HS-5 (cell line): Measurements from ENCODE around the gene AK8.

Experiments
- DNase-seq: peaks from one replicate; pipeline ENCODE4 v3.0.0-alpha.2; 2012; ENCODE audit warnings: low read depth

The AK8 gene

DNA sequence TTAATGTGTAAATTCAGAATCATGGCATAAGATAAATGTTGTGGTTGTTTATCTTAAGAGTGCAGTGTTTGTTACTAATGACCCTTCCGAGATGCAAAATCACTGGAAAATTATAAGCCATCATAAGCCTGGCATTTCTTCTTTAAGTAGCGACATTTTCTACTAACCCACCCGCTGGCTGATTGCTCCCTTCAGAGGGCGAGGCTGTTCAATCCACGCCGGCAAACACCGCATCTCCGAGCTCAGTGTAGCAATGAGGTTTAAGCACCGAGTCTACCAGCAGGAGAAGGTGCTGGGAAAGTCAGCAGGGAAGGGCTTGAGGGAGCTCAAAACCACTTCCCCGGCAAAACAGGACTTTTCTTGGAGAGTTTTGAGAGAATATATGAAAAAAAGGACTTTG, 52.7 kb downstream of the AK8 start:
- no peak for DNase-seq

DNA sequence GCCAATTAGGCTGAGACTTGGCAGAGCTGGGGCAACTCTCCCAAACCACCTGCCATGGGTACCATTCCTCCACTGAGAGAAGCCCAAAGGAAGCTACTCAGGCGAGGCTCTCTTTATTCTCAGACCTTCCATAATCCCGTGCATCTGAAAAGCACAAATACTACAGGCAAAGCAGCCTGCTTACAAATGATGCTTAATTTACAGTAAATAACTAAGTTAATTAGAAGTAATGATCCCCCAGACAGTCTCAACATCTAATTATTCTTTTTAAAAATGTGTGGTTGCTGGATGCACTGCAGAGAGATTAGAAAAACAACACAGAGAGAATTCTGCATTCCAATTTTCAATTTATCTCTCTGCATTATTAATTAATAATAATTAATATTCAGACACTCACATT, 53.1 kb downstream of the AK8 start:
- DNase-seq: no peak

DNA sequence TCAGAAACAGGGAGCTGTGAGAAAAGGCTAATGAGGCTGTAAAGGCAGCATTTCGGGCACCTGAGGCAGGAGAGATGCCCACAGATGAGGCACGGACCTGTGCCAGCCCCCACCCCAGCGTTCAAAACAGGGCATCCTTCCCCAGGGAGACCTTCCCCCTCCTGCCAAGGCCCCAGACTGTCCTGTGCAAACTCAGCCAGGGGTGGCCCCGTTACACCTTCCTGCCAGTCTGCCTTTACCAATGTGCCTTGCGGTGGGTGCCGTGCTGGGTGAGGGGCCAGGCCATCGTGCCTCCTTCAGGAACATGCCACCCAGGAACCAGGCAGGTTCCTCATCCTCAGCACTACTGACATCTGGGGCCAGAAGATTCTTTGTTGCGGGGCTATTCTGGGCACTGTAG, 53.9 kb downstream of the AK8 start:
- no peak for DNase-seq

DNA sequence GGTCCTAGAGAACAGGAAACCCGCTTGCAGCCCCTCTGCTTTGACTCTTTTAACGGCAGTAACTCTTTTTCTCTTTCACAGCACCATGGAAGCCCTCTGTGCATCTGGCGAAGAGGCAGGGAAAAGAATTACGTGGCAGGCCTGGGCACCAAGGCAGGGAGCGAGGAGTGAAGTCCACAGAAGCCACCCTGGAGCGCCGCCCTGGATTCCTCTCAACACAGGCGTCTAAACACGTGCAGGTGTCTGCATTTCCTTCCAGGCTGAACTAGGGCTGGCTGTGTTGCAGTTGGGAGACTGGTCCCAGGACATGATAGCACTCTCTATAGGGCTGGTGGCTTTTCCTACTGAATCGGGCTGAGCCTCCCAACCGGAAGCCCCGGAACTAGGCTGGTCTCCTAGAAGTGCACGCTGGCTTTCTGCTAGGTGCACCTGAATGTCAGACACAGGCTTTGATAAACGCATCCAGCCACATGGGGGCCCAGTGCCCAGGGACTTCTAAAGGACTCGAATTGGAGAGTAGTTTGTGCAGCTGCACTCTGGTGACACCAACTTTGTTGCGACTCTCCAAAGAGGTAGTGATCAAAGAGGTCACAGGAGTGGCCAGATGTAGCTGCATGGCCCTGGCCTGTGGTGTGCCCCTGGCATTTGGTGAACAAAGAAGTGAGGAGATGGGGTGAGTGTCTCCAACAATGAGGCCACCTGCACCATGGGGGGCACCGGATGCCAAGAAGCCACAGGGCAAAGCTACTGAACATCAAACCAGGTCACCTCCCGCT, 54.5 kb downstream of the AK8 start:
- DNase-seq: no peak

DNA sequence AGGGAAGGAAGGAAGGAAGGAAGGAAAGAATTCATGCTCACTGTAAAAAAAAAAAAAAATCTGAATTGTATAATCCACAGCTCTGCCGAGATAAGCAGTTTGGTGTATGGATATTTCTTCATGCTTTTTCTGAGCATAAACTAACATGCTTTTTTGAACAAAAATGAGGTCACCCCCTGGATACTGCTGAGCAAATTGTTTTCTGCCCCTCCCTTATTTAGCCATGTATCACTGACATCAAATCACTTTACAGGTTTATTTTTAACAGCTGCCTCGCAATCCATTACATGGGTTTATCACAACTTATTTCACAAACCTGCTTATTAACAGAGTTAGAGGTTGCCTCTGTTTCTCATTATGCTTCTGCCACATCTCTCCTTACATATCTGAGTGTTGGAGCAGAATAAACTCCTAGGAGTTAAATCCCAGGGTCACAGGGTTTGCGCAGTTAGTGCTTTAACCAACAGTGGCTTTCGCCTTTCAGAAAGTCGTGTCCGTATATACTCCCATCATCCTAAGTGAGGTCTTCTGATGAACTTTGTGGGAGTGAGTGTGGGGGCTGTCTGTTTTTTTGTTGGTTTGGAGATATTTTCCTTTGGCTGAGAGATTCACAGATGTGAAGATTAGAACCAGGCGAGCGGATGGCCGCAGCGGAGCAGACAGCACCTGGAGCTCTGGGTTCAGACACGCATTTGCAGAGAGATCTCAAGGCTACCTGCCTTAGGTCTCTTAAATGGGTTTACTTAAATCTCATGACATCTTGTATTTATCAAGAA, 57.7 kb downstream of the AK8 start:
- DNase-seq: no peak

DNA sequence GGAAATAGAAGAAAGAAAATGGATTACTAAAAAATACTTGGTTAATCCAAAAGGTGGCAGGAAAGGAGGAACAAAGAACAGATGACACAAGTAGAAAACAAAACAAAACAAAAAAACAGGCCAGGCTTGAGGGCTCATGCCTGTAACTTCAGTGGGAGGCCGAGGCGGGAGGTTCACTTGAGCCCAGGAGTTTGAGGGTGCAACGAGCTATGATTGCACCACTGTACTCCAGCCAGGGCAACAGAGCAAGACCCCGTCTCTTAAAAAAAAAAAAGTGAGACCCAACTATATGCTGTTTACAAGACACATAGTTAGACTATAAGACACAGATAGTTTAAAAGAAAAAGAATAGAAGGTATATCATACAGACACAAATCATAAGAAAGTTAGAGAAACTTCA, 59.5 kb downstream of the AK8 start:
- no peak for DNase-seq

DNA sequence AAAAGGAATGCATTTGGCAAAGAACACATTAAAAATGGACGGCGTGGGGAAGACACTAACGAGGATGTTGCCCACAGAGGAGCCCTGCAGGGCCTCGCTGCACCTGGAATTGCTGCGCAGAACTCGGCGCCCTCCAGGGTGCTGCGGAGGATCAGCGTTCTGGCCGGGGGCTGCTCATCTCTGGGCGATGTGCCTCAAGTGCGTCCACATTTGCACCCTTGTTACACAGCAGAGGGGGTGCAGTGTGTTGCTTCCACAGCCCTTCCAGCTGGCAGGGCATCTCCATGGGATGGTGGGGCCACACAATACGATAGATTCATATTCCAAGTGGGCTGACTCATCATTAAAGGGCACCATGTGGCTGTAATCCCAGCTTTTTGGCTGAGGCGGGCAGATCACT, 63.1 kb downstream of the AK8 start:
- DNase-seq: no peak

DNA sequence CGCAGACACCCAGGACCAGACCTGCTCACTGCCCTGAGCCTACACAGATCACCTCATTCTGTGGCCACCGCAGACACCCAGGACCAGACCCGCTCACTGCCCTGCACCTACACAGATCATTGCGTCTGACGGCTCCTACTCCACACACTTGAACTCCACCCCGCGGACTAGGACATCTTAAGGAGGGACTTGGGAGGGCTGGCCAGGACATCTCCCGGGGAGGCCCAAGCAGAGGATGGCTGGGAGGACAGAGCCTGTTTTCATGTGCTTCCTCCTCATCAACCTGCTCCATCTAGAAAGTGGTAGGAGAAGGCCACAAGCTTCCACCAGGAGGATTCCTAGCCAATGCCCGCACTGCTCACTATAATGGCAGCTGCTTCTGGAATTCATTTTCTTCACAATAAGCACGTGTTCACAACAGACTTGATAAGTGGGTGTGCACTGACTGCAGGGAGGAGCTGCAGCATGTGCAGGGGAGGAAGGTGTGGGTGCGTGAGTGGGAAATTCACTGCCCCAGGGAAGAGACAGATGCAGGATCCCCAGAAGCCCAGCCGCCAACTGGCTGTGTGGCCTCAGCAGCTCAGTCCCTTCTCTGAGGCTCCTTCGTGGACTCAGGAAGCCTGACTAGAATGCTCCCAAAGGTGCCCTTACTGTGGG, 64.8 kb downstream of the AK8 start:
- DNase-seq: no peak

DNA sequence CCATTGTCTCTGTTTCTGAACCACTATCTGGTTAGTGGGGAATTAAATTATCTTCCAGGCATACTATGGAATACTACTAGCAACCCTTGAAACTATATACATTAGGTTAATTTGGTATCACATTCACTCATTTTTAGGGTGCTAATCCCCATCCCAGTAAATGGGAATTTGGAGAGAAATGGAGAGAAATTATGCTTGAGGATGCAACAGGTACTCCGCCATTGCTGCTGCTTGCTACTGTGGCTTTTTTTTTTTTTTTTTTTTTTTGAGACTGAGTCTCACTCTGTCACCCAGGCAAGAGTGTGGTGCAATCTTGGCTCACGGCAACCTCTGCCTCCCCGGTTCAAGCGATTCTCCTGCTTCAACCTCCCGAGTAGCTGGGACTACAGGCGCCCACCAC, 66.1 kb downstream of the AK8 start:
- DNase-seq: no peak

DNA sequence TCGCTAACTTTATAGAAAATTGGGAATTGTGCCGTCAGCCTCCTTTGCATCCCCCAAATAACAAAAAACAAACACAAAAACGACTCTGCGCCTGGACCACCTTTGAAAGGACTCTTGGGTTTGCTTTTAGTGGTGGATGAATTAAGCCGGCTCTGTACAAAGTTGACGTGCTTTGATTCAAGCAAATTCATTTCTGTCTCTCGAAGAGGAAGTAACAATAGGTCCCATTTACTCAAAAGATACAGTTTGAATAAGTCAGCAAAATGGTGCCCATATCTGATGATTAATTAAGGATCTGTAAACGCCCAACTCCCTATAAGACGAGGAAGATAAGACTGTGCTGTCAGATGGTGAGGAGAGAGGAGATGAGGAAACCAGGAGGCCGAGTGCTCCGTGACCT, 67.8 kb downstream of the AK8 start:
- DNase-seq: no peak

DNA sequence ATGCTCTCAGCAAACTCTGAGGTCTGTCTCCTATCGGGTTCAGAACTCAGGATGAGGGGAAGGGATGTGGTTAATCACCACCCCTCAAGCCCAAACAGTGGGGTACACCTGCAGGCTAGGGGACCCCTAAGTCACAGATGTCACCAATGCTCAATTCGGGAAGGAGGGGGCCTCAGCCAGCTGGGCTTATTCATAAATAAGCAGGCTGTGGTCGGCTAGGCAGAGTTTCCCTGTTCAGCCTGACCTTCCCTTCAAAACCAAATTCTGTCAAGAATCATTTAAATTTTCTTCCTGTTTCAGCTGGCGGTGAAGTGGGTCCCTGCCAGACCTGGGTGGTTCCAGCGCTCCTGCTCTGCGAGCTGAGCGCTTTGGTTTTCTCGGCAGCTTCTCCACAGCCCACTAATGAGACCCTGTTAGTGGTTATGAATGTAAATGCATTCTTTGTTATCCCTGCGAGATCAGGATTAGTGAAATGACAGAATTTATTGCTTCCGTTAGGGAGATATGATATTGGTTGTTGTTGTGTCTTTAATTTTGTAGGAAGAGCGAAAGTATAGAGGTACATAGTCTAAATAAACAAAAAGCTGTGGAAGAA, 68.3 kb downstream of the AK8 start:
- DNase-seq: no peak

DNA sequence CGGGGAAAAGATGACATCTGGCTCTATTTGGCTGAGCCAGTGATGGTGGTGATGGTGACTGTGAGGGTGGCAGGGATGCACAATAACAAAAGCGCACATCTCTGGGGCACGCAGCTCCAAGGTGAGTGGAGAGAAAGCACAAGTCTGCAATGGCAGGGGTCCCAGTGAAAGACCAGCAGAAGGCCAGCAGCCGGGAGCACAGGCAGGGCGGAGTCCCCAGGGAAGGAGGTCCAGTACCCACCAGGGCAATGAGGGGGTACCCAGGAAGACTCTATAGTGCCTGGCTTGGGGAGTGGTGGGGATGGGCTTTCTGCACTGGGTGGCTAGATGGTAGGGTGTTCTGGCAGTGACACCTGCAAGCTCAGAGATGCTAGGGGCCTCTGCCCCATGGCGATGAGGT, 69.4 kb downstream of the AK8 start:
- no peak for DNase-seq

DNA sequence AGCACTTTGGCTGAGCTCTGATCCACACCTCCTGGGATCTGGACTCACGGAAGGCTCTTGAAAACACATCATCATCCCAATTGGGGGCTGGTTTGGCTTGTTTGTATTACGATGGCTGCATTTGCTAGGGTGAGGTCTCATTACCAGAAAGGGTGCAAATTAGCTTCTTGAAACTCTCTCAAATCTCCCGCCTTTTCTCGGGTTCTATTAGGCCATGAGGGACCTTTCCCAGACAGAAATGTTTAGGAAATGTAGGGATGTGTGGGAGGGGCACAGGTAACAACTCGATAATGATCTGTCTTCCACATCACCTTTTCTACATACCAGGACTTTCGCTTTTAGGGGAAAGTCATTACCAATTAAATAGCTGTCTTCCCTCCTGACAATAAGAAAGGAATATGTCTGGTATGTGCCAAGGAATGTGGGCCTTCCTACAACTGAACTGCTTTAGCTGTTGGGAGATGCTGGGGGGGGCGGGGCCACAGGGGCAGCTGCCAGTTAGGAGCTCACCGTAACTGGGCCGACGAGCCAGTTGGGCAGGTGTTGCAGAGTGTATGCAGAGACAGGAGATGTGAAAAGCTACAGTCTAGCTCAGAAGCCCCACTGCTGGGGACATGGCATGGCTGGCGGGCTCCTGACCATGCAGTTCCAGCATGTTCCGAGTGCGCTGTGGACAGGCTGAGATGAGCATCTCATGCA, 71.2 kb downstream of the AK8 start:
- no peak for DNase-seq

DNA sequence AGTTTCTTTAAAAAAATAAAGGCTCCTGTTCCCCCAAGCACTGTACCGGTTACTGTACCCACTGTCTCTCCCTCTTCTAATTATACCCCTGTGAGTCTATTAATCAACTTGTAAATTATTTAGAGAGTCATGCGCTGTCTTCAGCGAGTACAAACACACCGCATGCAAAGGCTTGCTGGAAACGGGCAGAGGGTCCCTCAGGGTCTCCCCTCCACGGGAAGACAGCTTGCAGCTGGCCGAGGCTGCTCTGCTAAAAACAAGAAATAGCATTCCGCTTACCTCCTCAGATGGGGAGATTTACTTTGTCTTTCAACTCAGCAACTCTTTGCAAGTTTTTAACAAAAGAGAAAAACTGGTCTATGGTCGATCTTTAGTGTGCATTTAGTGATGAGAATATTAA, 71.8 kb downstream of the AK8 start:
- no peak for DNase-seq

DNA sequence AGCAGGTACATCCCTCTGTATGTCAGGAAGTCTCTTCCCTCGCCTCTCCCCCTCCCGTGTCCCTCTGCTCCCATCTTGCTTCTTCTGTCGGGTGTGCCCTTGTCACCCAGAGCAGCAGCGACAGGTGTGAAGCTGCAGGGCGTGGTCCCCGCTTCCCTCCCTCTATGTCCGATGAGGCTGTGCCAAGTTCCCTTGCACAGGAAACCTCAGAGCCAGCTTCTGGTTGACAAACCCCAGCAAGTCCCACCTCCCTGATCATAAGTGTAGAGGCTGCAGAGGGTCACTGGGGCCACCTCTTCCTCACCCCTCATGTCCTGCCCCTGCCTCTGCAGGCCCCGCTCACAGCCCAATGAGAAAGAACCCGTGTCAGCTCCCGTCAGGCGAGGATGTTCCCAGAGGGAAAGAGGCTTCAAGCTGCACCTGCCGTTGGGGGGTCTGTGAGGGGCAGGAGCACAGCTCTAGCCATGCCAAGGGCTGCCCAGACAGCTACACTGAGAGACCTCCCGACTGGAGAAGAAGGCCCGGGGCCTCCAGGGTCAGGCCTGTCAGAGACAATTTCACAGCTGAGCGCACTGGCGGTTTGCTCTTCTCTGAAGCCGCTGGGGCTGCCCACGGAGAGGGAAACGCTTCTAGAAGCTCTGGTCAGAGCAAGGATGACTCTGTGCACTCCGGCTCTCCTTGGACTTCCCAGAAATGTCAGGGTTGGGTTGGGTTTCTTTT, 73.3 kb downstream of the AK8 start:
- DNase-seq: no peak

DNA sequence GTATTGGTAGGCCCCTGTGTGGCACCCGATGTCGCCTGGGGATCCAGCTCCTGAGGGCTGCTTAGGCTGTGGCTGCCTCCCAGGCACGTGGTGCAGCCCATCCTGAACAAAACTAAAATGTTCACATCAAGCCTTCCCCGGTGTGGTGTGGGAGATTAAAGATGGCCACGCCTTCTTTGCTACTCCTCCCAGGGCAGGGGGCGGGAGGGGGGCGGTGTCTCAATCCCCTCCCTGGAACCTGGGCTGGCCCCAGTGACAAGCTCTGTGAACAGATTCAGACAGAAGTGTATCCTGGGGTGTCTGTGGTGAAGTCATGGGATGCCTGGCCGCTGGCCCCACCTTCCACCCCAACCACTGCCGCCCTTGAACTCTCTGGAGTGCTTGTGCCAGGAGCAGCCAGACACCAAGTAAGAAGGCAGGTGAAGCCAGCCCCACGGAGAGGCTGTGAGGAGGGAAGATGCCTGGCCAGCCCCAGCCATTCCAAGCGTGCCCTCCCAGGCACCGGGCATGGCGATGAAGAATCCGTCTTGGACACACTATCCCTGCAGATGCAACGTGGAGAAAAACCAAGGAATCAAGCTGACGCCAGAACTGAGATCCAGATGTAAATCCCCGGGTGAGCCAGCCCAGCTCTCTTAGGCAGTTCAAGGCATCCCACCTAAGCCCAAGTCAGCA, 75.8 kb downstream of the AK8 start:
- DNase-seq: no peak

DNA sequence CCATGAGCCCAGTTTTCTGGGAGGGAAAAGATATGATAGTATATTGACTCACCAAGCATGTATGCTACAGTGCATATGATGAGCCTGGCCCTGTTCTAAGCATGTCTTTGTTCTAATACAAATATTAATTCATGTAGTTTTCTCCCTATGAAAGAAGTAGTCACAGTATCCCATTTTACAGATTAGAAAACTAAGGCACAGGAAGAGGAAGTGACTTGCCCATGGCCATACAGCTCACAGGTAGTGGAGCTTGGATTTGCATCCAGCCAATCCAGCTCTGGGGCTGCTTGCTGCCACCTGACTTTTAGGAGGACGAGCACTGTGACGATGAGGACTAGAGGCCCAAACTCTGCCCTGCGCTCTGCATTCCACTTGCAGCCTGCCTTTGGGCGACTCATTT, 76.4 kb downstream of the AK8 start:
- no peak for DNase-seq

DNA sequence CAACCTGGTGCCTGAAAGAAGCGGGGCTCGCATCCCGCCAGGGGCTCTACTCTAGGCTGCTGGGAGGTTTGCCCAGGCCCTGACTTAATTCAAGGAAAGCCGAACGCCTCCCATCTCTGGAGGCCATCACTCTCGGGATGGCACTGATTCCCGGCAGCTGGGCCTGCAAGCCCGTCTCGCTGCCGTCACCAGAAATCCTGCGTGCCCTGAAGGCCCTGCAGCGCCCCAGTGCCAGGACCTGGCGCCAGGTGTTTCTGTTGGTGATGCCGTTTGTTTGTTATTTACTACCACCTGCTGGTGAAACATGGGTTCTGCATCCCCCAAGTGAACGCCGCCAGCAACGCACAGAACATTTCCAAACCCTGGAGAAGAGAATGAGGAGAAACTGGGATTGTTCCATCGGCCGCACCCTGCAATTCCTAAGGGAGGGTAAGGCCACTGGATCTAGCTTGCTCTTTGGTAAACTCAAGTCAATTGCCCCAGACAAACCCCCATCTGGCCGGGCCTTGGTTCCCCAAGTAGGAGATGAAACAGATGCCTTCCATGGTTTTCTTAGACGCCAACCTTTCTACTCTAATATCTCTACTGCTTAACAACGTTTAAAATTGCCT, 77.9 kb downstream of the AK8 start:
- peak; percentile 39 for DNase-seq

DNA sequence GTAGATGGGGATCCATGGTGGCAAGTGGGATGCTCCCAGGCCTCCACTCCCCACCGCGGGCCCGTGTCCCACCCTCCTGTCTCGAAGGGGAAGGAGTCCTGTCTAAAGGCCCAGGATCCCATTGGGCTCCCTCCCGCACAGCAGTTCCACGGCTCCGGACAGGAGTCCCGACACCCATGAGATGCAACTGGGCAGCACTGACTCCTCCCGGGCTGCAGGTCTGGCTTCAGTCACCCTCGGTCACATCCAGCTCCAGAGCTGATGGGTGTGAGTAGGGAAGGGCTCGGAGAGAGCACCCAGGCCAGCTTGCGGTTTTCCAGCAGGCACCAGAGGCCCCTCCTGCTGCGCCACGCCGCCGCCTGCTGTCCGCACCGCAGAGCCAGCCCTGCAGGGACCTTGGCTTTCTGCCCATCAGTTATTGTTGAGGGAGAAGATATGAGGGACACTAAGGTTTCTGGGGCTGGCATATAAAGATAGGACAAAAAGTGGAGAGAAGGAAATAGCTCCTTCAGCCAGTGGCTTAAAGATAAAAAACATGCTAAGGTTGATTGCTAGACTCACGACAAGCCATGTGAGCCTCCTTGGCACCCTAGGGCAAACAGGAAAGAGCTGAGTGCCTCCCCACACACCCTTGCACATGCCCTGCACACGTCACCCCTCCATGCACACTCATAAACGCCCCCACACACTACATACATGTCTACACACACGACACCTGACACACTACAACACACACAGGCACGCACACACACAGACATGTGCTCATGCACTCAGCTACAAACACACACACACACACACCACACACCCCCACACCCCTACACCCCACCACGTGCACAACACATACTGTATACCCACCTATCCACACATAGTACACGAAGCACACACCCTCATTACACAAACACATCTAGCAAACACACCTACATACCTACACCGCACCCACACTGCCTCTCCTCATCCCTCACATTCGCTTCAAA, 79.0 kb downstream of the AK8 start:
- DNase-seq: no peak
